ENCODE results near the gene C12orf57.

DNA sequence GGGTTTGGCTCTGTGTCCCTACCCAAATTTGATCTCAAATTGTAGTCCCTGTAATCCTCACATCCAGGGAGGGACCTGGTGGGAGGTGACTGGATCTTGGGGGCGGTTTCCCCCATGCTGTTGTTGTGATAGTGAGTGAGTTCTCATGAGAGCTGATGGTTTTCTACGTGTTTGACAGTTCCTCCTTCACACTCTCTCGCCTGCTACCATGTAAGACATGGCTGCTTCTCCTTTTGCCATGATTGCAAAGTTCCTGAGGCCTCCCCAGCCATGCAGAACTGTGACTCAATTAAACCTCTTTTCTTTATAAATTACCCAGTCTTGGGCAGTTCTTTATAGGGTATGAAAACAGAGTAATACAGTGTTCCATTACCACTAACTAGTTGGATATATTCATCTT lies 49.5 kb upstream of the C12orf57 start:
- no peak for TF ChIP-seq EZH2 (optimal IDR thresholded peaks at IDR 0.05; ENCODE audit: low read depth, low read length)
- TF ChIP-seq, protein P1, sequence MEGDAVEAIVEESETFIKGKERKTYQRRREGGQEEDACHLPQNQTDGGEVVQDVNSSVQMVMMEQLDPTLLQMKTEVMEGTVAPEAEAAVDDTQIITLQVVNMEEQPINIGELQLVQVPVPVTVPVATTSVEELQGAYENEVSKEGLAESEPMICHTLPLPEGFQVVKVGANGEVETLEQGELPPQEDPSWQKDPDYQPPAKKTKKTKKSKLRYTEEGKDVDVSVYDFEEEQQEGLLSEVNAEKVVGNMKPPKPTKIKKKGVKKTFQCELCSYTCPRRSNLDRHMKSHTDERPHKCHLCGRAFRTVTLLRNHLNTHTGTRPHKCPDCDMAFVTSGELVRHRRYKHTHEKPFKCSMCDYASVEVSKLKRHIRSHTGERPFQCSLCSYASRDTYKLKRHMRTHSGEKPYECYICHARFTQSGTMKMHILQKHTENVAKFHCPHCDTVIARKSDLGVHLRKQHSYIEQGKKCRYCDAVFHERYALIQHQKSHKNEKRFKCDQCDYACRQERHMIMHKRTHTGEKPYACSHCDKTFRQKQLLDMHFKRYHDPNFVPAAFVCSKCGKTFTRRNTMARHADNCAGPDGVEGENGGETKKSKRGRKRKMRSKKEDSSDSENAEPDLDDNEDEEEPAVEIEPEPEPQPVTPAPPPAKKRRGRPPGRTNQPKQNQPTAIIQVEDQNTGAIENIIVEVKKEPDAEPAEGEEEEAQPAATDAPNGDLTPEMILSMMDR (IDR thresholded peaks at IDR 0.05; ENCODE audit: low read length), result no peak
